A673 (cell line): ENCODE measurements around the gene CLDN11. TPM values are rescaled to one million over a fixed set of nuclear protein-coding genes. Genes with fewer than 3 reads are reported as not detected.

Source experiments
- BruUV-seq: library from RNA; stranded (reverse); fragments of 400-500 nt; replicated peaks from 2 replicates; lab custom pipeline; 2021; lab: Mats Ljungman, UMichigan
- CTCF ChIA-PET: fragments of 300-600 bp; sonication (Branson Sonifier 250); formaldehyde crosslinking; loops from one replicate; lab custom pipeline; 2022; ENCODE audit warnings: antibody characterized with exemption; lab: Charles Lee
- POLR2A ChIA-PET: fragments of 300-600 bp; sonication (Branson Sonifier 250); formaldehyde crosslinking; loops from one replicate; lab custom pipeline; 2022; ENCODE audit warnings: antibody characterized with exemption; ENCODE audit not compliant: low non-redundant PET; lab: Charles Lee
- DNase-seq: peaks from one replicate; pipeline ENCODE4 v3.0.0-alpha.2; 2015; ENCODE audit warnings: low spot score
- H3K27ac ChIP-seq: fragments of 200-600 bp; sonication (generic); 2 replicates; pipeline ENCODE4 v1.5.1; 2016; ENCODE audit warnings: mixed run types, low read depth, mild to moderate bottlenecking, mixed read lengths, antibody characterized with exemption, low read length; ENCODE audit not compliant: poor library complexity, severe bottlenecking
- H3K27me3 ChIP-seq: fragments of 200-600 bp; sonication (generic); replicated peaks from 2 replicates; pipeline ENCODE4 v1.6.1; 2017; ENCODE audit warnings: mixed run types, low read depth, mild to moderate bottlenecking, mixed read lengths, antibody characterized with exemption, low read length; ENCODE audit not compliant: insufficient read depth, poor library complexity
- H3K36me3 ChIP-seq: fragments of 200-600 bp; sonication (generic); 2 replicates; pipeline ENCODE4 v1.6.1; 2016; ENCODE audit warnings: mixed run types, mild to moderate bottlenecking, mixed read lengths, antibody characterized with exemption, low read length; ENCODE audit not compliant: insufficient read depth, poor library complexity, severe bottlenecking
- H3K4me1 ChIP-seq: fragments of 200-600 bp; sonication (generic); 2 replicates; pipeline ENCODE4 v1.6.1; 2017; ENCODE audit warnings: mixed run types, mild to moderate bottlenecking, mixed read lengths, antibody characterized with exemption, low read length; ENCODE audit not compliant: insufficient read depth, poor library complexity, severe bottlenecking
- H3K4me3 ChIP-seq: fragments of 200-600 bp; sonication (generic); 2 replicates; pipeline ENCODE4 v1.5.1; 2016; ENCODE audit warnings: low read depth, mixed run types, mild to moderate bottlenecking, mixed read lengths, low read length; ENCODE audit not compliant: poor library complexity, severe bottlenecking
- H3K9me3 ChIP-seq: fragments of 200-600 bp; sonication (generic); 2 replicates; pipeline ENCODE4 v1.6.1; 2016; ENCODE audit warnings: mixed run types, low read depth, mild to moderate bottlenecking, mixed read lengths, antibody characterized with exemption, low read length; ENCODE audit not compliant: poor library complexity, severe bottlenecking
- CTCF ChIP-seq: fragments of 300-800, 200-600 bp; sonication (generic); conservative IDR thresholded peaks from 2 replicates; pipeline ENCODE4 v1.5.1; 2017; ENCODE audit warnings: low read depth, mild to moderate bottlenecking, antibody characterized with exemption, low read length, moderate library complexity, mixed read lengths
- EZH2 ChIP-seq: fragments of 200-600 bp; sonication (generic); IDR thresholded peaks from 2 replicates; pipeline ENCODE4 v1.6.1; 2017; ENCODE audit warnings: borderline replicate concordance, low read depth, mild to moderate bottlenecking, mixed read lengths, antibody characterized with exemption, low read length; ENCODE audit not compliant: poor library complexity, severe bottlenecking
- intact Hi-C: fragments of 100-400 bp; cut with micrococcal nuclease; formaldehyde crosslinking; loops from one replicate; pipeline ENCODE4 v1.10.0; 2022; ENCODE audit not compliant: unreplicated experiment
- total RNA-seq: library from RNA; stranded (reverse); gene quantifications from 2 replicates; pipeline ENCODE4 v1.2.3, GENCODE V29; 2021

Gene CLDN11
- total RNA-seq, 1 experiment from 2014 or later: not detected

GRCh38 chr3:170437696-170438407 lies 19.2 kb downstream of the CLDN11 start:
- BruUV-seq: no TSS peak
- Histone ChIP-seq H3K4me1 (no peaks in the 10 kb centered on the region), H3K36me3 (no peaks in the 10 kb centered on the region), H3K27ac (no peak overlapping the region), H3K27me3 (no peaks in the 10 kb centered on the region), H3K9me3 (no peaks in the 10 kb centered on the region), H3K4me3 (no peak overlapping the region)
- CTCF ChIA-PET: no interaction called here
- no peak for DNase-seq
- POLR2A ChIA-PET: no interaction called here
- TF ChIP-seq CTCF (no peak), EZH2 (no peak)
- intact Hi-C loops: no loop called here

GRCh38 chr3:170438836-170439235 lies 20.2 kb downstream of the CLDN11 start:
- no TSS peak for BruUV-seq
- Histone ChIP-seq H3K4me1 (no peaks in the 10 kb centered on the region), H3K4me3 (no peak overlapping the region), H3K27ac (no peak overlapping the region), H3K9me3 (no peaks in the 10 kb centered on the region), H3K27me3 (no peaks in the 10 kb centered on the region), H3K36me3 (no peaks in the 10 kb centered on the region)
- intact Hi-C loops: no loop called here
- ChIA-PET CTCF (no interaction called here), POLR2A (no interaction called here)
- no peak for TF ChIP-seq EZH2
- no peak for TF ChIP-seq CTCF
- DNase-seq: no peak

GRCh38 chr3:170440344-170440743 lies 21.7 kb downstream of the CLDN11 start:
- H3K4me3 ChIP-seq: no peak overlapping the region
- H3K27me3 ChIP-seq: no peaks in the 10 kb centered on the region
- no peaks in the 10 kb centered on the region for H3K4me1 ChIP-seq
- POLR2A ChIA-PET: no interaction called here
- H3K9me3 ChIP-seq: no peaks in the 10 kb centered on the region
- no peaks in the 10 kb centered on the region for H3K36me3 ChIP-seq
- CTCF ChIA-PET: no interaction called here
- no TSS peak for BruUV-seq
- intact Hi-C loops: no loop called here
- DNase-seq: no peak
- no peak for TF ChIP-seq CTCF
- TF ChIP-seq EZH2: no peak
- H3K27ac ChIP-seq: no peak overlapping the region
